Calu3 (cell line): ENCODE measurements around the gene NKD1. TPM values are rescaled to one million over a fixed set of nuclear protein-coding genes. Genes with fewer than 3 reads are reported as not detected.

Experiments used
- BruUV-seq: library from RNA; stranded (reverse); fragments of 400-500 nt; replicated peaks from 2 replicates; lab custom pipeline; 2021; lab: Mats Ljungman, UMichigan
- CTCF ChIA-PET: fragments of 300-600 bp; sonication (Branson Sonifier 250); formaldehyde crosslinking; loops from one replicate; lab custom pipeline; 2022; ENCODE audit warnings: antibody characterized with exemption; lab: Charles Lee
- DNase-seq: peaks from one replicate; pipeline ENCODE4 v3.0.0; 2022
- H3K27ac Mint-ChIP-seq: one replicate; pipeline ENCODE4 v1.8.0; 2022; ENCODE audit warnings: mixed read lengths; ENCODE audit not compliant: unreplicated experiment
- H3K27me3 Mint-ChIP-seq: one replicate; pipeline ENCODE4 v1.8.0; 2022; ENCODE audit warnings: mixed read lengths; ENCODE audit not compliant: unreplicated experiment
- H3K36me3 Mint-ChIP-seq: one replicate; pipeline ENCODE4 v1.8.0; 2022; ENCODE audit warnings: mild to moderate bottlenecking, moderate library complexity, mixed read lengths; ENCODE audit not compliant: insufficient read depth, unreplicated experiment
- H3K4me1 Mint-ChIP-seq: one replicate; pipeline ENCODE4 v1.8.0; 2022; ENCODE audit warnings: mild to moderate bottlenecking, low read depth, mixed read lengths; ENCODE audit not compliant: unreplicated experiment
- H3K4me3 Mint-ChIP-seq: one replicate; pipeline ENCODE4 v1.8.0; 2022; ENCODE audit warnings: mild to moderate bottlenecking, low read depth, moderate library complexity, mixed read lengths; ENCODE audit not compliant: unreplicated experiment
- H3K9me3 Mint-ChIP-seq: one replicate; pipeline ENCODE4 v1.8.0; 2022; ENCODE audit warnings: low read depth, mixed read lengths; ENCODE audit not compliant: unreplicated experiment
- CTCF ChIP-seq: fragments of 200-600 bp; IDR thresholded peaks from one replicate; pipeline ENCODE4 v1.8.0; 2022; ENCODE audit warnings: antibody characterized with exemption; ENCODE audit not compliant: unreplicated experiment
- intact Hi-C: fragments of 100-400 bp; cut with micrococcal nuclease; formaldehyde crosslinking; loops from one replicate; pipeline ENCODE4 v1.10.0; 2022; ENCODE audit not compliant: unreplicated experiment
- total RNA-seq: library from RNA; stranded (reverse); gene quantifications from 2 replicates; pipeline ENCODE4 v1.2.3, GENCODE V29; 2022

Gene NKD1
- total RNA-seq, 1 experiment from 2014 or later = 0.31 TPM

- no peak for DNase-seq
- BruUV-seq = no TSS peak
- Mint-ChIP-seq H3K4me3 (no peak overlapping the region), H3K36me3 (peaks cover 11% of the 10 kb centered on the region), H3K4me1 (no peaks in the 10 kb centered on the region), H3K27ac (no peak overlapping the region), H3K9me3 (no peaks in the 10 kb centered on the region), H3K27me3 (peaks cover 92% of the 10 kb centered on the region)
- CTCF ChIA-PET = no interaction called here
- TF ChIP-seq CTCF = no peak
- intact Hi-C loops = no loop called here
These were observed 4.4 kb downstream of the NKD1 start for GRCh38 chr16:50552476-50553101.

- no peak for DNase-seq
- no TSS peak for BruUV-seq
- Mint-ChIP-seq H3K36me3 (peaks cover 10% of the 10 kb centered on the region), H3K27me3 (peaks cover 98% of the 10 kb centered on the region), H3K4me1 (no peaks in the 10 kb centered on the region), H3K27ac (no peak overlapping the region), H3K4me3 (no peak overlapping the region), H3K9me3 (no peaks in the 10 kb centered on the region)
- no peak for TF ChIP-seq CTCF
- intact Hi-C loops = no loop called here
- CTCF ChIA-PET = no interaction called here
These were observed 5.0 kb downstream of the NKD1 start for GRCh38 chr16:50553182-50553710.

GRCh38 chr16:50553731-50554360 lies 5.7 kb downstream of the NKD1 start:
- intact Hi-C loops = no loop called here
- BruUV-seq = no TSS peak
- no peak for TF ChIP-seq CTCF
- CTCF ChIA-PET = no interaction called here
- DNase-seq = no peak
- Mint-ChIP-seq H3K4me1 (no peaks in the 10 kb centered on the region), H3K9me3 (no peaks in the 10 kb centered on the region), H3K27me3 (peaks cover 97% of the 10 kb centered on the region), H3K4me3 (no peak overlapping the region), H3K36me3 (peaks cover 4% of the 10 kb centered on the region), H3K27ac (no peak overlapping the region)

GRCh38 chr16:50555269-50555875 lies 7.2 kb downstream of the NKD1 start:
- Mint-ChIP-seq H3K4me3 (no peak overlapping the region), H3K27ac (no peak overlapping the region), H3K4me1 (no peaks in the 10 kb centered on the region), H3K9me3 (no peaks in the 10 kb centered on the region), H3K36me3 (no peaks in the 10 kb centered on the region), H3K27me3 (peaks cover 92% of the 10 kb centered on the region)
- TF ChIP-seq CTCF = no peak
- DNase-seq = no peak
- CTCF ChIA-PET = interaction anchor here (0.6 kb wide), 1 partner anchor 161 kb away, joined by 7 read pairs; no protein-coding TSS in a partner anchor
- BruUV-seq = no TSS peak
- intact Hi-C loops = no loop called here
